Common myeloid progenitor, CD34-positive (primary cell): ENCODE data around the gene NOS1AP.
"Not testable (repeated sequence)": the region's sequence is repeated elsewhere in the genome, so short reads cannot be mapped to it uniquely, and the experiment has no call there.

Experiments used
- CTCF ChIA-PET: fragments of 350-600 bp; sonication (Branson Sonifier 250); formaldehyde crosslinking; loops from one replicate; lab custom pipeline; 2021; ENCODE audit warnings: antibody characterized with exemption; lab: Charles Lee
- POLR2A ChIA-PET: fragments of 350-600 bp; sonication (Branson Sonifier 250); formaldehyde crosslinking; loops from one replicate; lab custom pipeline; 2021; ENCODE audit warnings: antibody characterized with exemption; lab: Charles Lee
- DNase-seq, 3 donors: peaks; one replicate each; pipeline versions ENCODE4 v3.0.0 to v3.0.0-alpha.2; 2013
- H3K27ac ChIP-seq, 2 experiments: 1 replicate in 1 of 2; 2 replicates in 1 of 2; pipeline ENCODE4 v1.7.0; 2013; ENCODE audit warnings: inconsistent platforms in 2 of 2, low read length in 2 of 2, mild to moderate bottlenecking in 2 of 2, low read depth in 1 of 2, moderate library complexity in 1 of 2; ENCODE audit not compliant: severe bottlenecking in 2 of 2, insufficient read depth in 1 of 2, poor library complexity in 1 of 2
- H3K27me3 ChIP-seq, 5 experiments: replicated peaks in 2 of 5; 1 replicate in 3 of 5; 2 replicates in 2 of 5; pipeline versions ENCODE4 v1.6.1 to v1.7.0; 2013; ENCODE audit warnings: low read length in 4 of 5, mild to moderate bottlenecking in 2 of 5, moderate library complexity in 2 of 5, inconsistent platforms in 1 of 5; ENCODE audit not compliant: insufficient read depth in 5 of 5, control insufficient read depth in 4 of 5
- H3K36me3 ChIP-seq, 4 experiments: 1 replicate in 2 of 4; 2 replicates in 2 of 4; pipeline versions ENCODE4 v1.6.1 to v1.7.0; 2013; ENCODE audit warnings: low read length in 3 of 4, control low read depth in 1 of 4, mild to moderate bottlenecking in 1 of 4; ENCODE audit not compliant: control insufficient read depth in 4 of 4, insufficient read depth in 4 of 4
- H3K4me1 ChIP-seq, 4 experiments: 1 replicate in 3 of 4; 2 replicates in 1 of 4; pipeline versions ENCODE4 v1.6.1 to v1.7.1; 2013; ENCODE audit warnings: low read length in 3 of 4, mild to moderate bottlenecking in 3 of 4, control low read depth in 1 of 4, inconsistent platforms in 1 of 4, moderate library complexity in 1 of 4; ENCODE audit not compliant: control insufficient read depth in 4 of 4, insufficient read depth in 4 of 4; ENCODE audit errors: control extremely low read depth in 1 of 4
- H3K4me3 ChIP-seq, 7 experiments: 1 replicate in 4 of 7; 2 replicates in 3 of 7; pipeline versions ENCODE4 v1.5.1 to v1.7.0; 2013; ENCODE audit warnings: mild to moderate bottlenecking in 7 of 7, low read length in 6 of 7, moderate library complexity in 6 of 7, inconsistent platforms in 2 of 7, low read depth in 2 of 7, control low read depth in 1 of 7; ENCODE audit not compliant: insufficient read depth in 4 of 7, control insufficient read depth in 1 of 7; ENCODE audit errors: extremely low read depth in 1 of 7
- H3K9me3 ChIP-seq, 5 experiments: 1 replicate in 4 of 5; 2 replicates in 1 of 5; pipeline versions ENCODE4 v1.6.1 to v1.7.1; 2013; ENCODE audit warnings: low read length in 4 of 5, mild to moderate bottlenecking in 2 of 5, inconsistent platforms in 1 of 5, low read depth in 1 of 5, moderate library complexity in 1 of 5; ENCODE audit not compliant: control insufficient read depth in 4 of 5, insufficient read depth in 2 of 5; ENCODE audit errors: control extremely low read depth in 1 of 5
- WGBS: methylation state at CpG from one replicate; pipeline ENCODE4 v1.1.5; 2013; ENCODE audit not compliant: insufficient coverage; 5-methylcytosine and 5-hydroxymethylcytosine counted together

Gene NOS1AP

GRCh38 chr1:162169031-162169790, 99.7 kb downstream of the NOS1AP start:
- WGBS, result 99% methylated on average over 7 of the region's 7 CpGs
- no peak overlapping the region for H3K4me3 ChIP-seq
- H3K27me3 ChIP-seq, result no peaks in the 10 kb centered on the region
- no peaks in the 10 kb centered on the region for H3K4me1 ChIP-seq
- H3K36me3 ChIP-seq, result no peaks in the 10 kb centered on the region
- H3K9me3 ChIP-seq, result no peaks in the 10 kb centered on the region
- ChIA-PET CTCF (no interaction called here), POLR2A (no interaction called here)
- no peak overlapping the region for H3K27ac ChIP-seq
- no peak for DNase-seq

- ChIA-PET CTCF (no interaction called here), POLR2A (no interaction called here)
- 100% methylated on average over 2 of the region's 3 CpGs for WGBS
- Histone ChIP-seq H3K9me3 (no peaks in the 10 kb centered on the region), H3K27me3 (no peaks in the 10 kb centered on the region), H3K4me1 (no peaks in the 10 kb centered on the region), H3K27ac (no peak overlapping the region), H3K36me3 (no peaks in the 10 kb centered on the region), H3K4me3 (no peak overlapping the region)
- DNase-seq, result no peak
Observed at GRCh38 chr1:162171111-162171510, 101.6 kb downstream of the NOS1AP start.

- H3K9me3 ChIP-seq, result no peaks in the 10 kb centered on the region
- ChIA-PET POLR2A (no interaction called here), CTCF (no interaction called here)
- H3K36me3 ChIP-seq, result no peaks in the 10 kb centered on the region
- H3K4me1 ChIP-seq, result no peaks in the 10 kb centered on the region
- WGBS, result 93% methylated on average over 1 of the region's 2 CpGs
- H3K27me3 ChIP-seq, result no peaks in the 10 kb centered on the region
- no peak for DNase-seq
- H3K27ac ChIP-seq, result no peak overlapping the region
- no peak overlapping the region for H3K4me3 ChIP-seq
Observed at GRCh38 chr1:162172311-162173102, 103.0 kb downstream of the NOS1AP start.

- H3K4me1 ChIP-seq, H3K27ac ChIP-seq, H3K4me3 ChIP-seq, POLR2A ChIA-PET, CTCF ChIA-PET, H3K27me3 ChIP-seq, H3K36me3 ChIP-seq, DNase-seq, H3K9me3 ChIP-seq: not testable (repeated sequence)
- no CpG with 5 or more reads among the region's 1 CpG for WGBS
Observed at GRCh38 chr1:162173607-162174006, 104.1 kb downstream of the NOS1AP start.

- CTCF ChIA-PET, DNase-seq, H3K9me3 ChIP-seq, H3K36me3 ChIP-seq, POLR2A ChIA-PET, H3K27ac ChIP-seq, H3K4me1 ChIP-seq, H3K4me3 ChIP-seq, H3K27me3 ChIP-seq: not testable (repeated sequence)
- no CpG with 5 or more reads among the region's 4 CpGs for WGBS
Observed at GRCh38 chr1:162174027-162174426, 104.5 kb downstream of the NOS1AP start.

GRCh38 chr1:162175379-162176081, 106.0 kb downstream of the NOS1AP start:
- ChIA-PET POLR2A (no interaction called here), CTCF (no interaction called here)
- Histone ChIP-seq H3K27ac (no peak overlapping the region), H3K9me3 (no peaks in the 10 kb centered on the region), H3K27me3 (no peaks in the 10 kb centered on the region), H3K4me3 (no peak overlapping the region), H3K36me3 (no peaks in the 10 kb centered on the region), H3K4me1 (no peaks in the 10 kb centered on the region)
- no peak for DNase-seq
- WGBS, result 90% methylated on average over 4 of the region's 9 CpGs

GRCh38 chr1:162177126-162177525, 107.6 kb downstream of the NOS1AP start:
- H3K4me3 ChIP-seq, result no peak overlapping the region
- H3K27ac ChIP-seq, result no peak overlapping the region
- H3K27me3 ChIP-seq, result no peaks in the 10 kb centered on the region
- no peaks in the 10 kb centered on the region for H3K4me1 ChIP-seq
- peaks cover 0 to 1% (median 0%) of the 10 kb centered on the region in 5 experiments for H3K9me3 ChIP-seq
- no peaks in the 10 kb centered on the region for H3K36me3 ChIP-seq
- 90% methylated on average over 4 of the region's 6 CpGs for WGBS
- DNase-seq, result no peak
- POLR2A ChIA-PET, result no interaction called here
- CTCF ChIA-PET, result interaction anchor here (0.5 to 1.1 kb wide), 2 partner anchors 38 to 47 kb away, joined by 3 to 4 read pairs; no protein-coding TSS in a partner anchor
